Measurements from ENCODE around the gene UFM1. TPM values are rescaled to one million over a fixed set of nuclear protein-coding genes. Genes with fewer than 3 reads are reported as not detected.

Gene UFM1
- total RNA-seq, 1 donor from 2014 or later: 97.2 TPM

DNA sequence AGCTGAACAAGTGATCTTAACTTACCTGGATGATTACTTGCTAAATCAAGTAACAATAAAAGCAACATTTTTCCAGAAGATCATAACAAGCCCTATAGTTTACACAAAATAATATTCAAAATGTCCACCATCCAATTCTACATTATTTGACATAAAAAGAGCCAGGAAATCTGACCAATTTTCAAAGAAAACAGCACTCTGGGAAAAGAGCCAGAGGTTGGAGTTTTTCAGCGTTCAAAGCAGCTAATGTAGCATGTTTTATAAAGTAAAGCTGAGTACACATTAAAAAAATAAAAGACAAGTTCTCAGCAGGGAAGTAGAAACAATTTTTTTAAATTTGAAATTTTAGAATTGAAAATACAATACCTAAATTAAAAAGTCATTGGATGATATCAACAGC, 62.6 kb downstream of the UFM1 start:
- no peaks in the 10 kb centered on the region for H3K36me3 Mint-ChIP-seq (ENCODE audit: low read depth, unreplicated experiment)
- Histone ChIP-seq H3K79me2 (ENCODE audit: insufficient read depth, low read length) (no peaks in the 10 kb centered on the region), H3K27ac (ENCODE audit: low read depth, low read length) (no peak overlapping the region), H3K27me3 (ENCODE audit: insufficient read depth, low read length) (no peaks in the 10 kb centered on the region), H3K9ac (ENCODE audit: low read length) (no peak overlapping the region), H3K4me3 (ENCODE audit: insufficient read depth, low read depth, low read length) (no peak overlapping the region), H3K9me3 (ENCODE audit: insufficient read depth, low read depth, low read length) (no peaks in the 10 kb centered on the region), H3K36me3 (ENCODE audit: insufficient read depth, low read length) (no peaks in the 10 kb centered on the region), H3K4me1 (ENCODE audit: insufficient read depth, low read length) (no peaks in the 10 kb centered on the region), H4K20me1 (ENCODE audit: insufficient read depth, low read length) (no peaks in the 10 kb centered on the region), H3K4me2 (ENCODE audit: low read length) (no peak overlapping the region), H2AFZ (ENCODE audit: low read depth, low read length) (no peak overlapping the region)
- no peak for FAIRE-seq
- no peak overlapping the region for H3K4me3 Mint-ChIP-seq (ENCODE audit: unreplicated experiment)
- no peak for DNase-seq (ENCODE audit: low read depth)
- H3K9me3 Mint-ChIP-seq (ENCODE audit: unreplicated experiment): no peaks in the 10 kb centered on the region
- H3K4me1 Mint-ChIP-seq (ENCODE audit: low read depth, unreplicated experiment): peaks cover 4% of the 10 kb centered on the region
- no peak overlapping the region for H3K27ac Mint-ChIP-seq (ENCODE audit: unreplicated experiment)
- no peak for TF ChIP-seq CTCF (IDR thresholded peaks at IDR 0.05; ENCODE audit: insufficient read depth, low read depth, low read length)
- no peak for TF ChIP-seq EZH2 (IDR thresholded peaks at IDR 0.05; ENCODE audit: insufficient read depth, low read length)
- no peaks in the 10 kb centered on the region for H3K27me3 Mint-ChIP-seq (ENCODE audit: low read depth, unreplicated experiment)

All from astrocyte (in vitro differentiated cells and primary cell).